Right cardiac atrium (tissue), 5 donors: ENCODE measurements around the gene CFDP1. TPM values are rescaled to one million over a fixed set of nuclear protein-coding genes. Genes with fewer than 3 reads are reported as not detected.

Source experiments
- ATAC-seq, 2 donors: fragments of 200-7000 bp; cut with Tn5 transposase; one replicate each; pipeline versions ENCODE4 v1.8.0 to v1.9.1; 2020; ENCODE audit warnings: moderate library complexity in 2 of 2, mild to moderate bottlenecking in 1 of 2
- DNase-seq, 3 donors: peaks; one replicate each; pipeline ENCODE4 v3.0.0-alpha.2; 2020
- H3K27ac ChIP-seq: one replicate; pipeline ENCODE4 v1.5.1; 2013; ENCODE audit warnings: mild to moderate bottlenecking, low read length, control low read depth, moderate library complexity
- H3K27me3 ChIP-seq: one replicate; pipeline ENCODE4 v1.6.1; 2013; ENCODE audit not compliant: control insufficient read depth, insufficient read depth
- H3K4me1 ChIP-seq: one replicate; pipeline ENCODE4 v1.6.1; 2013; ENCODE audit warnings: low read length; ENCODE audit not compliant: control insufficient read depth, insufficient read depth
- H3K4me3 ChIP-seq: one replicate; pipeline ENCODE4 v1.5.1; 2013; ENCODE audit warnings: low read length, control low read depth
- H3K9me3 ChIP-seq: one replicate; pipeline ENCODE4 v1.6.1; 2013; ENCODE audit warnings: low read length; ENCODE audit not compliant: control insufficient read depth
- WGBS: extraction: QIAGEN DNeasy Blood & Tissue Kit; methylation state at CpG from one replicate; pipeline ENCODE4 v1.1.7; 2013; 5-methylcytosine and 5-hydroxymethylcytosine counted together
- intact Hi-C, 4 donors: fragments of 100-400 bp; cut with DNase I; formaldehyde crosslinking; loops; one replicate each; pipeline versions ENCODE4 v1.11.0 to v1.14.0; 2022 to 2023
- polyA plus RNA-seq: library from polyadenylated mRNA; stranded (reverse); fragments of 200-250 nt; gene quantifications from one replicate; pipeline ENCODE4 v1.2.3, GENCODE V29; 2013
- total RNA-seq, 4 donors: library from RNA; stranded (reverse); fragmentation: NEBNext Ultra II Directional; extraction: Animal tissue kit (Norgen Biotek cat#: 25700); gene quantifications; one replicate each; pipeline ENCODE4 v1.2.1, GENCODE V29; 2021
- donor health status: healthy with polysubstance abuse.
- donor health status: DM: no; HTN: yes; CAD: no.
- donor health status: DM: no; HTN: no; CAD: no.
- donor health status: DM: no; HTN: yes; CAD: no; lungs with severe emphysema.
- donor health status: DM: yes; HTN: yes; CAD: no.

CFDP1 gene
- total and polyA plus RNA-seq, 5 donors = 23.7 to 40.8 (median 29.5) TPM

GRCh38 chr16:75402159-75402820 is 31.0 kb downstream of the CFDP1 start:
- ATAC-seq = peak; percentile 48 to 79
- 15% methylated on average over 2 of the region's 2 CpGs for WGBS
- DNase-seq = no peak
- no peaks in the 10 kb centered on the region for H3K27me3 ChIP-seq
- H3K27ac ChIP-seq = no peak overlapping the region
- no peaks in the 10 kb centered on the region for H3K9me3 ChIP-seq
- H3K4me1 ChIP-seq = peaks cover 1% of the 10 kb centered on the region
- no peak overlapping the region for H3K4me3 ChIP-seq
- intact Hi-C loops = loop anchor here in 2 of 4 donors (2.0 kb wide), 1 partner anchor 203 kb away; no protein-coding TSS in a partner anchor

GRCh38 chr16:75401691-75402090 is 31.6 kb downstream of the CFDP1 start:
- Histone ChIP-seq H3K4me3 (no peak overlapping the region), H3K27me3 (no peaks in the 10 kb centered on the region), H3K27ac (no peak overlapping the region), H3K9me3 (no peaks in the 10 kb centered on the region), H3K4me1 (peaks cover 1% of the 10 kb centered on the region)
- ATAC-seq = no peak
- intact Hi-C loops = loop anchor here in 2 of 4 donors (2.0 kb wide), 1 partner anchor 203 kb away; no protein-coding TSS in a partner anchor
- DNase-seq = no peak

GRCh38 chr16:75398333-75398732 is 35.0 kb downstream of the CFDP1 start:
- Histone ChIP-seq H3K4me1 (peaks cover 1% of the 10 kb centered on the region), H3K4me3 (no peak overlapping the region), H3K27me3 (no peaks in the 10 kb centered on the region), H3K27ac (no peak overlapping the region), H3K9me3 (no peaks in the 10 kb centered on the region)
- WGBS = 49% methylated on average over 1 of the region's 1 CpG
- intact Hi-C loops = no loop called here
- DNase-seq = no peak
- no peak for ATAC-seq

DNA sequence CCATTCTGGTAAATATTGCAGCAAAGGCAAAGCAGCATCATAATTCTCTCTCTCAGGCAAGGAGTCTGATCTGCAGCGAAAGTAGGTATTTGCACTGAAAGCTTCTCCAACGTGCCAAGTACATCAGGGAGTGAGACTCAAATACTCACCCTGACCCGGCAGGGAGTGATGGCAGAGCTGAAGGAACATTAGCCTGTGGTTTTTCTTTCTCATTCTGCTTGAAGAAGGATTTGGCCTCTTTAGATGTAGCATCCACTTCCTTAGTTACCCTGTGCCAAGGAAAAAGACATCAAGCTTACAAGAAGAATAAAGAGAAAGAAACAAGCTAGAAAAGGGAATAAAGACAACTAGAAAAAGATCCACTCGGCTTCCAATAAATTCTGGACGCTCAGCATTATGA is 38.4 kb downstream of the CFDP1 start:
- WGBS = 87% methylated on average over 5 of the region's 5 CpGs
- Histone ChIP-seq H3K9me3 (no peaks in the 10 kb centered on the region), H3K4me3 (no peak overlapping the region), H3K27me3 (no peaks in the 10 kb centered on the region), H3K27ac (no peak overlapping the region), H3K4me1 (peaks cover 5% of the 10 kb centered on the region)
- intact Hi-C loops = loop anchor here in 1 of 4 donors (5.0 kb wide), 1 partner anchor 168 kb away; no protein-coding TSS in a partner anchor
- DNase-seq (no peak), ATAC-seq (no peak)

- WGBS = 60% methylated on average over 2 of the region's 2 CpGs
- Histone ChIP-seq H3K27ac (peak overlapping the region; percentile 23), H3K27me3 (no peaks in the 10 kb centered on the region), H3K9me3 (no peaks in the 10 kb centered on the region), H3K4me3 (no peak overlapping the region), H3K4me1 (peaks cover 5% of the 10 kb centered on the region)
- ATAC-seq = peak; percentile 25 to 60
- no peak for DNase-seq
- intact Hi-C loops = loop anchor here in 1 of 4 donors (5.0 kb wide), 1 partner anchor 166 kb away; no protein-coding TSS in a partner anchor
These were observed 40.4 kb downstream of the CFDP1 start for GRCh38 chr16:75392906-75393305.

GRCh38 chr16:75390926-75391653 is 42.2 kb downstream of the CFDP1 start:
- Histone ChIP-seq H3K27ac (no peak overlapping the region), H3K9me3 (no peaks in the 10 kb centered on the region), H3K4me1 (peaks cover 4% of the 10 kb centered on the region), H3K4me3 (no peak overlapping the region), H3K27me3 (no peaks in the 10 kb centered on the region)
- DNase-seq (no peak), ATAC-seq (no peak)
- intact Hi-C loops = loop anchor here in 1 of 4 donors (5.0 kb wide), 1 partner anchor 164 kb away; no protein-coding TSS in a partner anchor
- 73% methylated on average over 1 of the region's 1 CpG for WGBS

DNA sequence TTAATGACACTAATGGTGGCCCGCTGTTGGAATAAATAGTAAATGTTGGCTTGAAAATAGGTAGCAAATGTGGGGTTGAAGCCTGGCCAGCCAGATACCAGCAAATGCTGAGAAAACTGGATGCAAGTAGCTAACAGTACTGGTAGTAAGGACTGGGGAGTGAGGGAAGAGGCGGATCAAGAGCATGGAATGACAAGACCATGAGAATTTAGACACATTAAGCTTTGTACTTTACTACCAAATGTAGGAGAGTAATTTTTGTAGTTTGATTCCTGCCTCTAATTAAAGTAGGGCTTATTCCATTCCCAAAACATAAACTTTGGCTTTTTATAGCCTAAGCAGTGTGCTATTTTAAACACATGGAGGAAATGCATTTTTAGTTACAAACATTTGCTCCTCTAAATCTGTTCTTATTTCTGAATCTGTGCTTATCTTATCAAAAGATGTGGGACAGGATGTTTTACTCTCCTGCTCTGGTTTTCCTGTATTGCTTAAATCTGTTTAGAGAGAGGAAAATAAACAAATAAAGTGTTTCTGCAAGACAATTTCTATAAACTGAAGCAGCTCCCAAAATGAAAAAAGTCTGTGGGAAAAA is 44.1 kb downstream of the CFDP1 start:
- H3K4me1 ChIP-seq = peaks cover 4% of the 10 kb centered on the region
- DNase-seq = no peak
- intact Hi-C loops = loop anchor here in 2 of 4 donors (5.0 to 10.0 kb wide), 2 partner anchors 157 to 184 kb away; partner anchors contain the start of gene CTRB2 (in 1 of the 2)
- no peak for ATAC-seq
- no peak overlapping the region for H3K4me3 ChIP-seq
- no peaks in the 10 kb centered on the region for H3K9me3 ChIP-seq
- H3K27ac ChIP-seq = no peak overlapping the region
- no peaks in the 10 kb centered on the region for H3K27me3 ChIP-seq
- WGBS = 80% methylated on average over 2 of the region's 2 CpGs

DNA sequence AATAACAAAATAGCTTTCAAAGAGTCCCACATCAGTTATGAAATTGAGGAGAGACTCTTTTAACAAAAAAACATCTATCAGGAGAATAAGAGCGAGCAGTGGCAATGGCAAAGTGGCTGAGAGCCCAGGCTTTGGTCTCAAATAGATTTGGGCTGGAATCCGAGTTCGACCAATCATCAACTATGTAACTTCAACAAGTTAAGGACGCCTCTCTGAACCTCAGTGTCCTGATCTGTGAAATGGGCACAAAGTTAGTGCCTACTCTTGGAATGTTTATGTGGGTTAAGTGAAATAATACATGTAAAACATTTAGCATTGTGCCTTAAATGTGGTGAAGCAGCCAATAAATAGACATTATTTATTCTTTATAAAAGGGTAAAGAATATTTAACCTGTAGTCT is 45.4 kb downstream of the CFDP1 start:
- H3K4me1 ChIP-seq = peaks cover 3% of the 10 kb centered on the region
- no peak for ATAC-seq
- DNase-seq = no peak
- H3K4me3 ChIP-seq = no peak overlapping the region
- intact Hi-C loops = loop anchor here in 2 of 4 donors (5.0 to 10.0 kb wide), 2 partner anchors 156 to 183 kb away; partner anchors contain the start of gene CTRB2 (in 1 of the 2)
- no peaks in the 10 kb centered on the region for H3K27me3 ChIP-seq
- no peaks in the 10 kb centered on the region for H3K9me3 ChIP-seq
- H3K27ac ChIP-seq = no peak overlapping the region
- 86% methylated on average over 4 of the region's 4 CpGs for WGBS

GRCh38 chr16:75385507-75386152 is 47.7 kb downstream of the CFDP1 start:
- intact Hi-C loops = loop anchor here in 2 of 4 donors (5.0 to 10.0 kb wide), 2 partner anchors 153 to 181 kb away; partner anchors contain the start of gene CTRB2 (in 1 of the 2)
- peak in 1 of 2 donors; percentile 48 for ATAC-seq
- H3K4me3 ChIP-seq = no peak overlapping the region
- H3K27ac ChIP-seq = no peak overlapping the region
- 30% methylated on average over 5 of the region's 5 CpGs for WGBS
- DNase-seq = no peak
- H3K9me3 ChIP-seq = no peaks in the 10 kb centered on the region
- H3K27me3 ChIP-seq = no peaks in the 10 kb centered on the region
- H3K4me1 ChIP-seq = peaks cover 3% of the 10 kb centered on the region

- no peaks in the 10 kb centered on the region for H3K9me3 ChIP-seq
- WGBS = 58% methylated on average over 1 of the region's 1 CpG
- H3K4me1 ChIP-seq = peaks cover 2% of the 10 kb centered on the region
- intact Hi-C loops = loop anchor here in 2 of 4 donors (5.0 to 10.0 kb wide), 3 partner anchors 146 to 178 kb away; partner anchors contain the start of gene CTRB2 (in 1 of the 2)
- no peak overlapping the region for H3K27ac ChIP-seq
- H3K27me3 ChIP-seq = no peaks in the 10 kb centered on the region
- H3K4me3 ChIP-seq = no peak overlapping the region
- DNase-seq = no peak
- no peak for ATAC-seq
These were observed 50.2 kb downstream of the CFDP1 start for GRCh38 chr16:75383141-75383540.
